Trophoblast cell (in vitro differentiated cells and primary cell): ENCODE measurements around the gene SPATA33.
A peak's percentile ranks its signal among the peaks of the same experiment; 100 is the strongest.

Experiments used
- DNase-seq, 2 donors: peaks; one replicate each; pipeline ENCODE4 v3.0.0-alpha.2; 2016
- H2AFZ ChIP-seq: 2 replicates; pipeline ENCODE4 v1.6.1; 2013; ENCODE audit warnings: low read length, moderate library complexity, mild to moderate bottlenecking; ENCODE audit not compliant: insufficient read depth, poor library complexity
- H2AK5ac ChIP-seq: 2 replicates; pipeline ENCODE4 v1.6.1; 2013; ENCODE audit warnings: mild to moderate bottlenecking, low read length
- H2BK120ac ChIP-seq: 2 replicates; pipeline ENCODE4 v1.6.1; 2013; ENCODE audit warnings: low read length, mild to moderate bottlenecking, moderate library complexity; ENCODE audit not compliant: insufficient read depth, poor library complexity
- H2BK12ac ChIP-seq: 2 replicates; pipeline ENCODE4 v1.6.1; 2013; ENCODE audit warnings: mild to moderate bottlenecking, low read length, moderate library complexity
- H2BK5ac ChIP-seq: 2 replicates; pipeline ENCODE4 v1.6.1; 2013; ENCODE audit warnings: low read length, low read depth, moderate library complexity, mild to moderate bottlenecking; ENCODE audit not compliant: poor library complexity
- H3K14ac ChIP-seq: 2 replicates; pipeline ENCODE4 v1.6.1; 2013; ENCODE audit warnings: mild to moderate bottlenecking, low read length
- H3K18ac ChIP-seq: 2 replicates; pipeline ENCODE4 v1.6.1; 2013; ENCODE audit warnings: mild to moderate bottlenecking, low read length
- H3K23ac ChIP-seq: 2 replicates; pipeline ENCODE4 v1.6.1; 2013; ENCODE audit warnings: low read length
- H3K27ac ChIP-seq: 2 replicates; pipeline ENCODE4 v1.5.1; 2013; ENCODE audit warnings: low read depth, mild to moderate bottlenecking, inconsistent platforms, low read length, moderate library complexity
- H3K27me3 ChIP-seq: 2 replicates; pipeline ENCODE4 v1.6.1; 2013; ENCODE audit warnings: inconsistent platforms, mild to moderate bottlenecking, low read length, moderate library complexity; ENCODE audit not compliant: insufficient read depth
- H3K36me3 ChIP-seq, 2 experiments: 1 replicate in 1 of 2; 2 replicates in 1 of 2; pipeline ENCODE4 v1.6.1; 2013; ENCODE audit warnings: low read length in 2 of 2, mild to moderate bottlenecking in 2 of 2, moderate library complexity in 1 of 2; ENCODE audit not compliant: insufficient read depth in 2 of 2, control insufficient read depth in 1 of 2
- H3K4ac ChIP-seq: 2 replicates; pipeline ENCODE4 v1.6.1; 2013; ENCODE audit warnings: low read depth, mild to moderate bottlenecking, low read length, moderate library complexity
- H3K4me1 ChIP-seq, 2 experiments: 1 replicate in 1 of 2; 2 replicates in 1 of 2; pipeline ENCODE4 v1.6.1; 2013; ENCODE audit warnings: low read length in 2 of 2, mild to moderate bottlenecking in 2 of 2, moderate library complexity in 1 of 2; ENCODE audit not compliant: insufficient read depth in 2 of 2, control insufficient read depth in 1 of 2
- H3K4me2 ChIP-seq: 2 replicates; pipeline ENCODE4 v1.6.1; 2013; ENCODE audit warnings: inconsistent platforms, mild to moderate bottlenecking, low read length, moderate library complexity
- H3K4me3 ChIP-seq: 2 replicates; pipeline ENCODE4 v1.5.1; 2013; ENCODE audit warnings: mild to moderate bottlenecking, low read depth, low read length, inconsistent platforms
- H3K79me1 ChIP-seq: one replicate; pipeline ENCODE4 v1.6.1; 2013; ENCODE audit warnings: low read length
- H3K79me2 ChIP-seq: 2 replicates; pipeline ENCODE4 v1.6.1; 2013; ENCODE audit warnings: low read length, mild to moderate bottlenecking; ENCODE audit not compliant: control insufficient read depth, insufficient read depth, poor library complexity
- H3K9ac ChIP-seq: 2 replicates; pipeline ENCODE4 v1.6.1; 2013; ENCODE audit warnings: mild to moderate bottlenecking, low read length
- H3K9me3 ChIP-seq: 2 replicates; pipeline ENCODE4 v1.6.1; 2013; ENCODE audit warnings: low read depth, mild to moderate bottlenecking, control low read depth, inconsistent platforms, low read length; ENCODE audit not compliant: insufficient read depth
- H4K12ac ChIP-seq: 2 replicates; pipeline ENCODE4 v1.6.1; 2013; ENCODE audit warnings: low read depth, mild to moderate bottlenecking, low read length, moderate library complexity
- H4K8ac ChIP-seq: 2 replicates; pipeline ENCODE4 v1.6.1; 2013; ENCODE audit warnings: low read depth, mild to moderate bottlenecking, low read length, moderate library complexity
- H4K91ac ChIP-seq: one replicate; pipeline ENCODE4 v1.6.1; 2013; ENCODE audit warnings: low read depth, mild to moderate bottlenecking, low read length, moderate library complexity
- WGBS: extraction: QIAGEN DNeasy Blood & Tissue Kit; methylation state at CpG from one replicate; pipeline ENCODE4 v1.1.7; 2013; ENCODE audit warnings: missing lambda C conversion rate; ENCODE audit not compliant: insufficient read length, insufficient coverage; ENCODE audit errors: extremely low coverage; 5-methylcytosine and 5-hydroxymethylcytosine counted together

SPATA33 gene

GRCh38 chr16:89624777-89625761, 32.6 kb upstream of the SPATA33 start:
- no peak overlapping the region for H3K18ac ChIP-seq
- no peaks in the 10 kb centered on the region for H3K36me3 ChIP-seq
- no peak overlapping the region for H4K8ac ChIP-seq
- H4K12ac ChIP-seq: no peak overlapping the region
- H3K4me3 ChIP-seq: no peak overlapping the region
- peaks cover 3 to 15% of the 10 kb centered on the region in 2 experiments for H3K4me1 ChIP-seq
- H2BK12ac ChIP-seq: no peak overlapping the region
- H3K27me3 ChIP-seq: no peaks in the 10 kb centered on the region
- no peak overlapping the region for H2AFZ ChIP-seq
- H3K27ac ChIP-seq: no peak overlapping the region
- H3K23ac ChIP-seq: no peak overlapping the region
- no peaks in the 10 kb centered on the region for H3K79me1 ChIP-seq
- H2BK5ac ChIP-seq: no peak overlapping the region
- no peak overlapping the region for H4K91ac ChIP-seq
- H2BK120ac ChIP-seq: no peak overlapping the region
- H3K9ac ChIP-seq: no peak overlapping the region
- WGBS: no CpG with 5 or more reads among the region's 21 CpGs
- no peak overlapping the region for H3K4ac ChIP-seq
- H3K79me2 ChIP-seq: no peaks in the 10 kb centered on the region
- no peak overlapping the region for H2AK5ac ChIP-seq
- H3K4me2 ChIP-seq: no peak overlapping the region
- no peak for DNase-seq
- peaks cover 5% of the 10 kb centered on the region for H3K9me3 ChIP-seq
- no peak overlapping the region for H3K14ac ChIP-seq

GRCh38 chr16:89629827-89630610, 27.6 kb upstream of the SPATA33 start:
- H3K23ac ChIP-seq: no peak overlapping the region

GRCh38 chr16:89633064-89633631, 24.5 kb upstream of the SPATA33 start:
- no peaks in the 10 kb centered on the region for H3K79me2 ChIP-seq
- no peak overlapping the region for H3K18ac ChIP-seq
- H3K4me3 ChIP-seq: no peak overlapping the region
- no peak overlapping the region for H3K23ac ChIP-seq
- no CpG with 5 or more reads among the region's 19 CpGs for WGBS
- DNase-seq: peak in 1 of 2 donors; percentile 16
- no peak overlapping the region for H3K9ac ChIP-seq
- H2AFZ ChIP-seq: no peak overlapping the region
- H2AK5ac ChIP-seq: no peak overlapping the region
- no peak overlapping the region for H3K4me2 ChIP-seq
- no peak overlapping the region for H4K12ac ChIP-seq
- H2BK5ac ChIP-seq: no peak overlapping the region
- no peaks in the 10 kb centered on the region for H3K36me3 ChIP-seq
- no peak overlapping the region for H2BK12ac ChIP-seq
- H4K8ac ChIP-seq: no peak overlapping the region
- peaks cover 0 to 7% of the 10 kb centered on the region in 2 experiments for H3K4me1 ChIP-seq
- no peak overlapping the region for H3K4ac ChIP-seq
- peaks cover 3% of the 10 kb centered on the region for H3K27me3 ChIP-seq
- H2BK120ac ChIP-seq: no peak overlapping the region
- peaks cover 6% of the 10 kb centered on the region for H3K9me3 ChIP-seq
- H3K27ac ChIP-seq: no peak overlapping the region
- H4K91ac ChIP-seq: no peak overlapping the region
- no peaks in the 10 kb centered on the region for H3K79me1 ChIP-seq
- H3K14ac ChIP-seq: no peak overlapping the region

More at GRCh38 chr16:89629827-89630610, 27.6 kb upstream of the SPATA33 start:
- Histone ChIP-seq H4K12ac (no peak overlapping the region), H2BK12ac (no peak overlapping the region), H3K4me2 (no peak overlapping the region), H4K91ac (no peak overlapping the region), H3K79me1 (no peaks in the 10 kb centered on the region), H2BK5ac (no peak overlapping the region), H3K4me3 (no peak overlapping the region), H3K4me1 (peaks cover 3 to 5% of the 10 kb centered on the region in 2 experiments), H4K8ac (no peak overlapping the region), H2AFZ (no peak overlapping the region), H2AK5ac (no peak overlapping the region), H2BK120ac (no peak overlapping the region), H3K79me2 (no peaks in the 10 kb centered on the region), H3K36me3 (no peaks in the 10 kb centered on the region), H3K4ac (no peak overlapping the region), H3K9ac (no peak overlapping the region), H3K27me3 (peaks cover 3% of the 10 kb centered on the region), H3K27ac (no peak overlapping the region), H3K9me3 (peaks cover 6% of the 10 kb centered on the region), H3K14ac (no peak overlapping the region), H3K18ac (no peak overlapping the region)
- DNase-seq: peak; percentile 15 to 49
- WGBS: no CpG with 5 or more reads among the region's 17 CpGs
